Adrenal gland (tissue), 12 donors: ENCODE results near the gene TMEM214. TPM values are rescaled to one million over a fixed set of nuclear protein-coding genes. Genes with fewer than 3 reads are reported as not detected.

Experiments used
- DNase-seq, 7 donors: peaks; one replicate each; pipeline ENCODE4 v3.0.0-alpha.2; 2019 to 2020
- H3K27ac ChIP-seq, 5 donors: fragments of 200-600 bp; sonication (generic) in 4 of 5; 1 replicate in 3 of 5; 2 replicates in 2 of 5; pipeline versions ENCODE4 v1.5.1 to v1.8.0; 2016 to 2020; ENCODE audit warnings: mild to moderate bottlenecking in 1 of 5
- H3K27me3 ChIP-seq: fragments of 200-600 bp; 2 replicates; pipeline ENCODE4 v1.8.0; 2021
- H3K36me3 ChIP-seq, 2 donors: fragments of 200-600 bp; replicated peaks in 1 of 2; 1 replicate in 1 of 2; 2 replicates in 1 of 2; pipeline versions ENCODE4 v1.5.1 to v1.8.0; 2018 to 2022
- H3K4me1 ChIP-seq, 2 donors: fragments of 200-600 bp; replicated peaks in 1 of 2; 1 replicate in 1 of 2; 2 replicates in 1 of 2; pipeline versions ENCODE4 v1.5.1 to v1.8.0; 2018 to 2021
- H3K4me3 ChIP-seq, 4 donors: fragments of 200-600 bp; sonication (generic) in 3 of 4; one replicate each; pipeline ENCODE4 v1.5.1; 2016 to 2018
- H3K9me3 ChIP-seq, 3 donors: fragments of 200-600 bp; sonication (generic) in 1 of 3; replicated peaks in 1 of 3; 1 replicate in 2 of 3; 2 replicates in 1 of 3; pipeline versions ENCODE4 v1.5.1 to v1.8.0; 2016 to 2021
- POLR2A ChIP-seq, 2 donors: fragments of 450-650 bp; IDR thresholded peaks; one replicate each; pipeline ENCODE4 v1.6.1; 2017; ENCODE audit warnings: antibody characterized with exemption in 2 of 2, mild to moderate bottlenecking in 2 of 2, moderate library complexity in 1 of 2
- WGBS, 4 donors: extraction: QIAGEN DNeasy Blood & Tissue Kit in 2 of 4; methylation state at CpG; one replicate each; pipeline versions ENCODE4 v1.1.5 to v1.1.7; 2013 to 2017; 5-methylcytosine and 5-hydroxymethylcytosine counted together
- intact Hi-C, 2 donors: fragments of 100-400 bp; cut with DNase I; formaldehyde crosslinking; loops; one replicate each; pipeline versions ENCODE4 v1.14.1 to v1.15.0; 2022 to 2023
- polyA plus RNA-seq, 3 donors: library from polyadenylated mRNA; stranded (reverse); fragments of 200-250 nt in 2 of 3; fragments of 350-450 nt in 1 of 3; fragmentation: Illumina TruSeq in 1 of 3; extraction: RNeasy Lipid Tissue Mini Kit (QIAGEN cat#74804) in 1 of 3; gene quantifications; one replicate each; pipeline ENCODE4 v1.2.3, GENCODE V29; 2013 to 2014
- total RNA-seq, 9 donors: library from RNA; depleted of rRNA in 4 of 9; stranded (reverse); fragments of >200 nt in 4 of 9; fragments of 120-200 nt in 1 of 9; fragmentation: NEBNext Ultra II Directional in 1 of 9; extraction: Animal tissue kit (Norgen Biotek cat#: 25700) in 1 of 9; gene quantifications; one replicate each; pipeline versions ENCODE4 v1.1.0 to v1.2.4, GENCODE V29; 2013 to 2023
- TF ChIP-seq, protein P1 (sequence below), 6 experiments: fragments of 450-650 bp in 4 of 6; fragments of 200-600 bp in 2 of 6; sonication (generic) in 1 of 6; IDR thresholded peaks; 1 replicate in 5 of 6; 2 replicates in 1 of 6; pipeline versions ENCODE4 v1.5.1 to v1.8.0; 2016 to 2021; ENCODE audit warnings: antibody characterized with exemption in 6 of 6, mild to moderate bottlenecking in 2 of 6, moderate library complexity in 1 of 6
- donor health status: healthy with polysubstance abuse.
- donor health status: Bipolar disorder and iron deficiency.
- donor health status: DM: yes; HTN: yes; CAD: no.
- donor health status: DM: no; HTN: no; CAD: no.
- donor health status: DM: no; HTN: no; CAD: no.
- donor health status: DM: yes; HTN: yes; CAD: no.

The TMEM214 gene
- total and polyA plus RNA-seq, 12 donors = 25.2 to 124 (median 60.1) TPM

GRCh38 chr2:27076323-27076722, 43.6 kb downstream of the TMEM214 start:
- TF ChIP-seq, protein P1, sequence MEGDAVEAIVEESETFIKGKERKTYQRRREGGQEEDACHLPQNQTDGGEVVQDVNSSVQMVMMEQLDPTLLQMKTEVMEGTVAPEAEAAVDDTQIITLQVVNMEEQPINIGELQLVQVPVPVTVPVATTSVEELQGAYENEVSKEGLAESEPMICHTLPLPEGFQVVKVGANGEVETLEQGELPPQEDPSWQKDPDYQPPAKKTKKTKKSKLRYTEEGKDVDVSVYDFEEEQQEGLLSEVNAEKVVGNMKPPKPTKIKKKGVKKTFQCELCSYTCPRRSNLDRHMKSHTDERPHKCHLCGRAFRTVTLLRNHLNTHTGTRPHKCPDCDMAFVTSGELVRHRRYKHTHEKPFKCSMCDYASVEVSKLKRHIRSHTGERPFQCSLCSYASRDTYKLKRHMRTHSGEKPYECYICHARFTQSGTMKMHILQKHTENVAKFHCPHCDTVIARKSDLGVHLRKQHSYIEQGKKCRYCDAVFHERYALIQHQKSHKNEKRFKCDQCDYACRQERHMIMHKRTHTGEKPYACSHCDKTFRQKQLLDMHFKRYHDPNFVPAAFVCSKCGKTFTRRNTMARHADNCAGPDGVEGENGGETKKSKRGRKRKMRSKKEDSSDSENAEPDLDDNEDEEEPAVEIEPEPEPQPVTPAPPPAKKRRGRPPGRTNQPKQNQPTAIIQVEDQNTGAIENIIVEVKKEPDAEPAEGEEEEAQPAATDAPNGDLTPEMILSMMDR (IDR thresholded peaks at IDR 0.05) = no peak
- TF ChIP-seq POLR2A (IDR thresholded peaks at IDR 0.05) = no peak
- DNase-seq = no peak
- Histone ChIP-seq H3K9me3 (no peaks in the 10 kb centered on the region), H3K27ac (peak overlapping the region in 2 of 5 donors; percentile 29 to 56), H3K4me3 (no peak overlapping the region), H3K36me3 (no peaks in the 10 kb centered on the region), H3K4me1 (peaks cover 7 to 33% of the 10 kb centered on the region in 2 donors), H3K27me3 (no peaks in the 10 kb centered on the region)
- WGBS, 4 donors = 71 to 85% (median 79%) methylated on average over 4 of the region's 4 CpGs
- intact Hi-C loops = no loop called here

- no peak for TF ChIP-seq POLR2A (IDR thresholded peaks at IDR 0.05)
- TF ChIP-seq, protein P1 (IDR thresholded peaks at IDR 0.05) = no peak
- H3K4me1 ChIP-seq = peaks cover 11 to 39% of the 10 kb centered on the region in 2 donors
- WGBS, 4 donors = 72 to 82% (median 77%) methylated on average over 7 of the region's 7 CpGs
- no peaks in the 10 kb centered on the region for H3K9me3 ChIP-seq
- H3K27me3 ChIP-seq = no peaks in the 10 kb centered on the region
- intact Hi-C loops = no loop called here
- no peak for DNase-seq
- H3K27ac ChIP-seq = peak overlapping the region in 2 of 5 donors; percentile 56 to 80
- H3K36me3 ChIP-seq = peaks cover 0 to 4% of the 10 kb centered on the region in 2 donors
- H3K4me3 ChIP-seq = no peak overlapping the region
Observed at GRCh38 chr2:27077231-27077630, 44.5 kb downstream of the TMEM214 start.

DNA sequence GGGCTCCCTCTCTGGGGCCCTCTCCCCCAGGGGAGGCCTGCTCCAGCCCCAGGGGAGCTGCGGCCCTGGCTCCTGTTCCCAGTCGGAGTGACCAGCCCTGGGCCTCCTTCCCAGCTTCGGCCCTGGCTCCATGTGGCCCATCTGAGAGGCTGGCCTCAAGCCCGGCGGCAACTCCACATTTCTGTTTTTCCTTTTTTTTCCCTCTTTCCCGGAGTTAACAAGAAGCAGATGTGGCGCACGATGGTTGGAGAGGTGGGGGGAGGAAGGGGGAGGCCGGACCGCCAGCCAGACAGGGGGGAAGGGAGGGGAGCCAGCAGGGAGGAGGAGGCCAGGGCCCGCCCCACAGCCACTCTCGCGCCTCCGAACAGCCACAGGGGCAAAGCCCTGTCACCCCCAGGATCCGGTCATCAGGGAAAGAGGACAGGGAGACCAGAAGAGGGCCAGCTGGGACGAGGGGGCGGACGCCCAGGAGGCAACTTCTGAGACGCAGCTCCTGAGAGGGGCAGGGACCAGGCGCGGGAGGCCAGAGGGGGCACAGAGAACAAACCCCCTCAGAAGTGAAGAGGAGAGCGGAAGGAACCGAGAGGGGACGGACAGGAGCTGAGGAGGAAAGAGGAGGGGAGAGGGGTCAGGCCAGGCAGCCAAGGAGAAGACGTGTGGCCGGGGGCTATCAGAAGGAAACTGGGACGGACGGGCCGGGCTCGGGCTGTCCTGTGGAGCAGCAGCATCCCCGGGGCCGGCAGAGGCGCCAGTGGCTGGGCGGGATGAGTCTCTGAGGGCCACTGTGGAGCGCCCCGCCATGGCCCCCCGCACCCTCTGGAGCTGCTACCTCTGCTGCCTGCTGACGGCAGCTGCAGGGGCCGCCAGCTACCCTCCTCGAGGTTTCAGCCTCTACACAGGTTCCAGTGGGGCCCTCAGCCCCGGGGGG, 45.8 kb downstream of the TMEM214 start, which contains the start of gene EMILIN1:
Gene EMILIN1 (plus strand): TSS at position 349 of the 928 bp plus-strand sequence. CDS start 451 bp downstream, at position 800.
- Histone ChIP-seq H3K4me1 (peaks cover 8 to 37% of the 10 kb centered on the region in 2 donors), H3K36me3 (peaks cover 0 to 6% of the 10 kb centered on the region in 2 donors), H3K27ac (peak within 1 kb of the TSS in 4 of 5 donors; percentile 32 to 81 (median 71)), H3K9me3 (no peaks in the 10 kb centered on the region), H3K27me3 (no peaks in the 10 kb centered on the region), H3K4me3 (peak within 1 kb of the TSS in 1 of 4 donors; percentile 51)
- peak in 6 of 7 donors; percentile 53 to 86 (median 71) for DNase-seq
- TF ChIP-seq, protein P1 (IDR thresholded peaks at IDR 0.05) = no peak
- TF ChIP-seq POLR2A (IDR thresholded peaks at IDR 0.05) = no peak
- intact Hi-C loops = no loop called here
- WGBS, 4 donors = 35 to 46% (median 45%) methylated on average over 27 to 41 of the region's 41 CpGs
